Fibroblast of lung (primary cell): ENCODE results near the gene COL6A6. TPM values are rescaled to one million over a fixed set of nuclear protein-coding genes. Genes with fewer than 3 reads are reported as not detected.
A peak's percentile ranks its signal among the peaks of the same experiment; 100 is the strongest.

ENCODE experiments used
- DNase-seq, 2 donors: peaks; one replicate each; pipeline versions ENCODE4 v3.0.0 to v3.0.0-alpha.2; 2010; ENCODE audit warnings: low read depth in 2 of 2
- H2AFZ ChIP-seq: 2 replicates; pipeline ENCODE4 v1.5.1; 2012; ENCODE audit warnings: low read length, control low read depth, inconsistent platforms
- H3K27ac ChIP-seq: 2 replicates; pipeline ENCODE4 v1.5.1; 2011; ENCODE audit warnings: low read length, control low read depth; ENCODE audit not compliant: insufficient read depth
- H3K27me3 ChIP-seq: 2 replicates; pipeline ENCODE4 v1.5.1; 2011; ENCODE audit warnings: mild to moderate bottlenecking, low read length; ENCODE audit not compliant: control insufficient read depth, insufficient read depth
- H3K36me3 ChIP-seq: 2 replicates; pipeline ENCODE4 v1.5.1; 2011; ENCODE audit warnings: low read length; ENCODE audit not compliant: control insufficient read depth, insufficient read depth
- H3K4me1 ChIP-seq: 2 replicates; pipeline ENCODE4 v1.5.1; 2011; ENCODE audit warnings: low read length; ENCODE audit not compliant: control insufficient read depth, insufficient read depth; ENCODE audit errors: extremely low read depth
- H3K4me2 ChIP-seq: 2 replicates; pipeline ENCODE4 v1.5.1; 2011; ENCODE audit warnings: low read length, control low read depth; ENCODE audit not compliant: insufficient read depth; ENCODE audit errors: extremely low read depth
- H3K4me3 ChIP-seq, 4 experiments: fragments of 200-600 bp in 1 of 4; sonication (generic) in 1 of 4; replicated peaks in 1 of 4; 2 replicates each; pipeline ENCODE4 v1.5.1; 2011 to 2016; ENCODE audit warnings: low read length in 4 of 4, low read depth in 3 of 4, mild to moderate bottlenecking in 3 of 4, control low read depth in 2 of 4, inconsistent platforms in 1 of 4, mixed read lengths in 1 of 4; ENCODE audit not compliant: insufficient read depth in 1 of 4; ENCODE audit errors: control extremely low read depth in 1 of 4
- H3K79me2 ChIP-seq: 2 replicates; pipeline ENCODE4 v1.5.1; 2012; ENCODE audit warnings: mild to moderate bottlenecking, low read length, inconsistent platforms; ENCODE audit not compliant: control insufficient read depth, insufficient read depth
- H3K9ac ChIP-seq: 2 replicates; pipeline ENCODE4 v1.5.1; 2011; ENCODE audit warnings: mild to moderate bottlenecking, low read length, control low read depth; ENCODE audit not compliant: insufficient read depth
- H3K9me3 ChIP-seq: 2 replicates; pipeline ENCODE4 v1.5.1; 2012; ENCODE audit warnings: low read depth, low read length; ENCODE audit not compliant: control insufficient read depth, insufficient read depth
- H4K20me1 ChIP-seq: 2 replicates; pipeline ENCODE4 v1.5.1; 2011; ENCODE audit warnings: low read length; ENCODE audit not compliant: control insufficient read depth, insufficient read depth; ENCODE audit errors: extremely low read depth
- CTCF ChIP-seq, 2 donors: IDR thresholded peaks in 1 of 2; conservative IDR thresholded peaks in 1 of 2; 1 replicate in 1 of 2; 2 replicates in 1 of 2; pipeline ENCODE4 v1.5.1; 2011 to 2012; ENCODE audit warnings: low read length in 2 of 2, control low read depth in 1 of 2, inconsistent platforms in 1 of 2, low read depth in 1 of 2, mild to moderate bottlenecking in 1 of 2
- EZH2 ChIP-seq: IDR thresholded peaks from 2 replicates; pipeline ENCODE4 v1.5.1; 2012; ENCODE audit warnings: low read length, control low read depth, mild to moderate bottlenecking; ENCODE audit errors: missing control alignments
- polyA plus RNA-seq, 2 donors: library from polyadenylated mRNA; depleted of rRNA in 1 of 2; stranded (reverse) in 1 of 2; unstranded in 1 of 2; fragments of >200 nt; gene quantifications; 2 replicates each; pipeline ENCODE4 v1.2.1, GENCODE V29; 2011 to 2012; ENCODE audit warnings: missing spikeins in 1 of 2
- total RNA-seq: library from RNA; depleted of rRNA; stranded (reverse); fragments of >200 nt; gene quantifications from 2 replicates; pipeline ENCODE4 v1.2.1, GENCODE V29; 2014

COL6A6 gene
- total and polyA plus RNA-seq, 2 donors (not counting 1 experiment from before 2014, with no cell fraction given), result 0.15 to 0.83 TPM

DNA sequence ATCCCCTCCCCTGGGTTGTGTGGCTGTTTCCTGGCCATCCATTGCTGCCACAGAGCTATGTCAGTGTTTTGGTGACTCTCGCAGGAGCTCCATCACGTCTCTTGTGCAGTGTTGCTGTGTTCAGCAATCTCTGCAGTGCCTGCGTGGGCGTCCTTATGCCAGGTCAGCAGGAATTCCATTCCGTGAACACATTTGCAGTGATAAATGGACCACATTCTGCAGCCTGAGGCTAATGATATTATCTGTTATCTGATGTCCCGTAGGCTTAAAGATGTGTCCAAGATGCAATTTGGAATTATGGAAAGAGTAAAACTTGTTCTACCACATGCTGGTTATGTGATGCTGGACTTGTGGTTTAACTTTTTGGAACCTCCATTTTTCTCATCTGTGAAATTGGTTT is 25.5 kb upstream of the COL6A6 start:
- peak in 1 of 2 donors; percentile 15 for DNase-seq
- H3K4me3 ChIP-seq, result no peak overlapping the region
- no peak for TF ChIP-seq EZH2
- TF ChIP-seq CTCF (conservative IDR thresholded peaks at IDR 0.05 in 1 of 2, IDR thresholded peaks at IDR 0.05 in 1 of 2; ENCODE audit: low read depth in 1 of 2, low read length in 2 of 2), result no peak
- no peaks in the 10 kb centered on the region for H3K9me3 ChIP-seq
- H4K20me1 ChIP-seq, result no peaks in the 10 kb centered on the region
- no peak overlapping the region for H3K9ac ChIP-seq
- no peaks in the 10 kb centered on the region for H3K36me3 ChIP-seq
- H3K4me1 ChIP-seq, result peaks cover 2% of the 10 kb centered on the region
- H3K27me3 ChIP-seq, result no peaks in the 10 kb centered on the region
- no peak overlapping the region for H3K27ac ChIP-seq
- no peaks in the 10 kb centered on the region for H3K79me2 ChIP-seq
- H2AFZ ChIP-seq, result no peak overlapping the region
- H3K4me2 ChIP-seq, result no peak overlapping the region

GRCh38 chr3:130504701-130505100 is 12.3 kb upstream of the COL6A6 start:
- Histone ChIP-seq H2AFZ (no peak overlapping the region), H3K36me3 (no peaks in the 10 kb centered on the region), H3K4me2 (no peak overlapping the region), H4K20me1 (no peaks in the 10 kb centered on the region), H3K79me2 (no peaks in the 10 kb centered on the region), H3K27me3 (no peaks in the 10 kb centered on the region), H3K27ac (no peak overlapping the region), H3K9me3 (no peaks in the 10 kb centered on the region), H3K4me3 (no peak overlapping the region), H3K9ac (no peak overlapping the region), H3K4me1 (no peaks in the 10 kb centered on the region)
- TF ChIP-seq CTCF (conservative IDR thresholded peaks at IDR 0.05 in 1 of 2, IDR thresholded peaks at IDR 0.05 in 1 of 2; ENCODE audit: low read depth in 1 of 2, low read length in 2 of 2), result no peak
- no peak for TF ChIP-seq EZH2
- DNase-seq, result peak in 1 of 2 donors; percentile 2

GRCh38 chr3:130506031-130506430 is 10.9 kb upstream of the COL6A6 start:
- DNase-seq, result no peak

More at GRCh38 chr3:130506031-130506430, 10.9 kb upstream of the COL6A6 start:
- Histone ChIP-seq H4K20me1 (no peaks in the 10 kb centered on the region), H3K4me3 (no peak overlapping the region), H3K9ac (no peak overlapping the region), H2AFZ (no peak overlapping the region), H3K4me2 (no peak overlapping the region), H3K27ac (no peak overlapping the region), H3K27me3 (no peaks in the 10 kb centered on the region), H3K9me3 (no peaks in the 10 kb centered on the region), H3K36me3 (no peaks in the 10 kb centered on the region), H3K79me2 (no peaks in the 10 kb centered on the region), H3K4me1 (no peaks in the 10 kb centered on the region)
- TF ChIP-seq EZH2, result no peak
- no peak for TF ChIP-seq CTCF (conservative IDR thresholded peaks at IDR 0.05 in 1 of 2, IDR thresholded peaks at IDR 0.05 in 1 of 2; ENCODE audit: low read depth in 1 of 2, low read length in 2 of 2)
